GM12878 (cell line): ENCODE results near the gene STRBP. TPM values are rescaled to one million over a fixed set of nuclear protein-coding genes. Genes with fewer than 3 reads are reported as not detected.

Source experiments
- ASH2L ChIP-seq: fragments of 300-600, 200-600 bp; sonication (generic); IDR thresholded peaks from 2 replicates; pipeline ENCODE4 v1.6.1; 2017; ENCODE audit warnings: low read depth, mild to moderate bottlenecking, borderline replicate concordance
- BCL11A ChIP-seq: IDR thresholded peaks from 2 replicates; pipeline ENCODE4 v1.6.1; 2011; ENCODE audit warnings: low read depth, low read length
- BHLHE40 ChIP-seq, 2 experiments: fragments of 450-650 bp in 1 of 2; IDR thresholded peaks; 2 replicates each; pipeline ENCODE4 v1.6.1; 2011 to 2017; ENCODE audit warnings: low read depth in 2 of 2, borderline replicate concordance in 1 of 2, improper control_type of control experiment in 1 of 2, low read length in 1 of 2, mild to moderate bottlenecking in 1 of 2
- CBX3 ChIP-seq: fragments of 200-600 bp; sonication (generic); IDR thresholded peaks from 2 replicates; pipeline ENCODE4 v1.6.1; 2016; ENCODE audit warnings: low read depth, borderline replicate concordance
- CHD4 ChIP-seq: fragments of 200-600 bp; sonication (generic); IDR thresholded peaks from 2 replicates; pipeline ENCODE4 v1.6.1; 2016; ENCODE audit warnings: mild to moderate bottlenecking
- EGR1 ChIP-seq, 2 experiments: IDR thresholded peaks; 1 replicate in 1 of 2; 2 replicates in 1 of 2; pipeline ENCODE4 v1.6.1; 2011 to 2012; ENCODE audit warnings: low read depth in 2 of 2, low read length in 2 of 2, borderline replicate concordance in 1 of 2, mild to moderate bottlenecking in 1 of 2, moderate library complexity in 1 of 2
- EP300 ChIP-seq, 2 experiments: fragments of 150-350 bp in 1 of 2; IDR thresholded peaks; 2 replicates each; pipeline ENCODE4 v1.6.1; 2011 to 2012; ENCODE audit warnings: low read depth in 2 of 2, low read length in 2 of 2, borderline replicate concordance in 1 of 2, improper control_type of control experiment in 1 of 2, inconsistent platforms in 1 of 2; ENCODE audit not compliant: control insufficient read depth in 1 of 2
- HDAC2 ChIP-seq: fragments of 200-600 bp; sonication (generic); IDR thresholded peaks from 2 replicates; pipeline ENCODE4 v1.6.1; 2017
- MEF2B ChIP-seq: fragments of 450-650 bp; IDR thresholded peaks from 2 replicates; pipeline ENCODE4 v1.6.1; 2018; ENCODE audit warnings: mild to moderate bottlenecking, moderate library complexity; ENCODE audit not compliant: partially characterized antibody, poor library complexity, severe bottlenecking
- MTA2 ChIP-seq: fragments of 450-650 bp; IDR thresholded peaks from 2 replicates; pipeline ENCODE4 v1.6.1; 2016; ENCODE audit warnings: low read depth, mild to moderate bottlenecking, moderate library complexity
- MYB ChIP-seq: fragments of 150-350 bp; IDR thresholded peaks from 2 replicates; pipeline ENCODE4 v1.6.1; 2014; ENCODE audit warnings: mild to moderate bottlenecking, low read depth, low read length, borderline replicate concordance
- NFIC ChIP-seq: IDR thresholded peaks from 2 replicates; pipeline ENCODE4 v1.6.1; 2012; ENCODE audit warnings: low read depth, mild to moderate bottlenecking, inconsistent platforms, low read length, moderate library complexity
- NR2C1 ChIP-seq: fragments of 450-650 bp; IDR thresholded peaks from 2 replicates; pipeline ENCODE4 v1.6.1; 2017; ENCODE audit warnings: antibody characterized with exemption, mild to moderate bottlenecking, moderate library complexity
- NRF1 ChIP-seq: conservative IDR thresholded peaks from 2 replicates; pipeline ENCODE4 v1.6.1; 2011; ENCODE audit warnings: mild to moderate bottlenecking, low read depth, low read length, improper control_type of control experiment
- PAX5 ChIP-seq: IDR thresholded peaks from 2 replicates; pipeline ENCODE4 v1.6.1; 2011; ENCODE audit warnings: low read depth, low read length, borderline replicate concordance
- PAX8 ChIP-seq: fragments of 450-650 bp; IDR thresholded peaks from 2 replicates; pipeline ENCODE4 v1.6.1; 2017; ENCODE audit warnings: mild to moderate bottlenecking, moderate library complexity
- PML ChIP-seq: IDR thresholded peaks from 2 replicates; pipeline ENCODE4 v1.6.1; 2012; ENCODE audit warnings: low read length, inconsistent platforms
- POLR2AphosphoS2 ChIP-seq: IDR thresholded peaks from 2 replicates; pipeline ENCODE4 v1.6.1; 2011; ENCODE audit warnings: low read depth, mild to moderate bottlenecking, low read length, improper control_type of control experiment, moderate library complexity
- RCOR1 ChIP-seq: conservative IDR thresholded peaks from 2 replicates; pipeline ENCODE4 v1.6.1; 2012; ENCODE audit warnings: low read depth, low read length, improper control_type of control experiment
- SIX5 ChIP-seq: IDR thresholded peaks from 2 replicates; pipeline ENCODE4 v1.6.1; 2011; ENCODE audit warnings: mild to moderate bottlenecking, low read depth, low read length, moderate library complexity; ENCODE audit not compliant: severe bottlenecking
- SMC3 ChIP-seq: IDR thresholded peaks from 2 replicates; pipeline ENCODE4 v1.6.1; 2011; ENCODE audit warnings: low read length, improper control_type of control experiment, borderline replicate concordance
- SP1 ChIP-seq: IDR thresholded peaks from one replicate; pipeline ENCODE4 v1.6.1; 2011; ENCODE audit warnings: low read depth, low read length
- SREBF2 ChIP-seq: IDR thresholded peaks from 2 replicates; pipeline ENCODE4 v1.6.1; 2012; ENCODE audit warnings: mild to moderate bottlenecking, low read length
- STAT1 ChIP-seq: fragments of 450-650 bp; conservative IDR thresholded peaks from 2 replicates; pipeline ENCODE4 v1.6.1; 2014; ENCODE audit warnings: antibody characterized with exemption, mild to moderate bottlenecking
- STAT3 ChIP-seq: IDR thresholded peaks from 2 replicates; pipeline ENCODE4 v1.6.1; 2011; ENCODE audit warnings: low read depth, low read length, improper control_type of control experiment
- SUZ12 ChIP-seq: fragments of 200-600 bp; sonication (generic); IDR thresholded peaks from one replicate; pipeline ENCODE4 v1.6.1; 2018; ENCODE audit warnings: antibody characterized with exemption, mild to moderate bottlenecking; ENCODE audit not compliant: unreplicated experiment
- ZNF384 ChIP-seq: IDR thresholded peaks from 2 replicates; pipeline ENCODE4 v1.6.1; 2012; ENCODE audit warnings: low read depth, mild to moderate bottlenecking, low read length, improper control_type of control experiment, borderline replicate concordance
- ZZZ3 ChIP-seq: IDR thresholded peaks from 2 replicates; pipeline ENCODE4 v1.6.1; 2011; ENCODE audit warnings: low read depth; ENCODE audit not compliant: control insufficient read depth, insufficient read length
- polyA plus RNA-seq, 11 experiments: library from polyadenylated mRNA; depleted of rRNA in 4 of 11; unstranded in 6 of 11; stranded (reverse) in 5 of 11; fragments of >200 nt; fragmentation: Nextera tagmentation in 4 of 11; fragmentation: Illumina TruSeq in 1 of 11; extraction: Ambion mirVana in 4 of 11; extraction: Trizol in 1 of 11; gene quantifications; 1 replicate in 1 of 11; 2 replicates in 10 of 11; pipeline versions ENCODE4 v1.2.1 to v1.2.3, GENCODE V29; 2011 to 2016; ENCODE audit warnings: inconsistent platforms in 2 of 11, missing spikeins in 2 of 11, low read depth in 1 of 11
- total RNA-seq, 4 experiments: library from RNA; depleted of rRNA in 3 of 4; stranded (reverse); fragments of >200 nt in 3 of 4; fragmentation: Illumina TruSeq in 1 of 4; extraction: Trizol in 1 of 4; gene quantifications; 2 replicates each; pipeline versions ENCODE4 v1.2.1 to v1.2.3, GENCODE V29; 2013 to 2021
- TF ChIP-seq, protein P1 (sequence below): fragments of 450-650 bp; IDR thresholded peaks from 2 replicates; pipeline ENCODE4 v1.6.1; 2016; ENCODE audit warnings: mild to moderate bottlenecking
- TF ChIP-seq, protein P2 (sequence below): IDR thresholded peaks from 2 replicates; pipeline ENCODE4 v1.6.1; 2011; ENCODE audit warnings: low read depth, low read length, improper control_type of control experiment, borderline replicate concordance
- TF ChIP-seq, protein P3 (sequence below): IDR thresholded peaks from 2 replicates; pipeline ENCODE4 v1.6.1; 2012; ENCODE audit warnings: low read depth, low read length, improper control_type of control experiment

Gene STRBP
- total and polyA plus RNA-seq, 10 of the 15 experiments (the other 5 are each of a cell fraction or from before 2014, with no cell fraction given) = 31.0 to 96.8 (median 71.4) TPM

DNA sequence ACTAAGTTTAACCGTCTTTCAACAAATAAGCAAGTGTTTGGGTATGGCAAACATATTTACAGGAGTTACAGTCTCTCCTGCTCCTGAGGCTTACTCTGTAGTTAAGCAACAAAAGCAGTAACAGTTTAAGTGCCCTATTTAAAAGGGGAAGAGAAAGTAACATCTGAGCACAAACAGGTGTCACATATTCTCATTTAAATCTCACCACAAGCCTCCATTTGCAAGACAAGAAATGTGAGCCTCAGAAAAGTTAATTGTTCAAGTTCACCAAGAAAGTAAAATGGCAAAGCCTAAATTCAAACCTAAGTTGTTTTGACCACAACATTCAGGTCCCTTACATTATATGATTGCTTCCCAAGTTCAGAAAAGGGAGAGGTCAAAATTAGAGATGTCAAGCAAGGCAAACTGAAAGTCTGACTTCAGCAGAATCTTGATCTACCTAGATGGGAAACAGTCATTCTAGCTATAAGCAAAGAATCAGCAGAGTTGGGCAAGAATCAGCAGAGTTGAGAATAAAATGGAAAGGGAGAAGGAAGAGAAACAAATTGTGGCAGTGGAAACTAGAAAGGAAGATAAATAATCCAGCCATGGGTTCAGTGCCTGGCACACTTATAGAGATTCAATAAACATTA, 93.4 kb downstream of the STRBP start (continued):
- TF ChIP-seq PML (peak; percentile 40; the same call in 1 of the 2 replicates), CBX3 (no peak), POLR2AphosphoS2 (no peak), NFIC (no peak; the same call in none of the 2 replicates), BCL11A (peak; percentile 63; the same call in 1 of the 2 replicates), SREBF2 (no peak), HDAC2 (no peak), EGR1 (IDR thresholded peaks at IDR 0.05; ENCODE audit: borderline replicate concordance in 1 of 2, low read depth in 2 of 2, low read length in 2 of 2) (no peak), STAT3 (peak; percentile 75; the same call in 1 of the 2 replicates), MYB (0 out of 2 replicates have a peak, but pooled peaks have one; percentile 56), MEF2B (peak; percentile 52), BHLHE40 (IDR thresholded peaks at IDR 0.05; ENCODE audit: borderline replicate concordance in 1 of 2, low read depth in 2 of 2, low read length in 1 of 2) (peak; percentile 55 to 64; a peak in 2 of 4 replicates), CHD4 (no peak), EP300 (IDR thresholded peaks at IDR 0.05; ENCODE audit: borderline replicate concordance in 1 of 2, control insufficient read depth in 1 of 2, low read depth in 2 of 2, low read length in 2 of 2) (peak; percentile 91 to 93), PAX5 (no peak), ASH2L (no peak), RCOR1 (peak; percentile 96; the same call in 1 of the 2 replicates), ZZZ3 (no peak), ZNF384 (no peak; the same call in 1 of the 2 replicates), SIX5 (no peak), SUZ12 (no peak), NRF1 (no peak), NR2C1 (no peak), STAT1 (no peak), PAX8 (no peak), SMC3 (no peak; the same call in 1 of the 2 replicates), SP1 (no peak), MTA2 (peak; percentile 94)
- TF ChIP-seq, protein P1, sequence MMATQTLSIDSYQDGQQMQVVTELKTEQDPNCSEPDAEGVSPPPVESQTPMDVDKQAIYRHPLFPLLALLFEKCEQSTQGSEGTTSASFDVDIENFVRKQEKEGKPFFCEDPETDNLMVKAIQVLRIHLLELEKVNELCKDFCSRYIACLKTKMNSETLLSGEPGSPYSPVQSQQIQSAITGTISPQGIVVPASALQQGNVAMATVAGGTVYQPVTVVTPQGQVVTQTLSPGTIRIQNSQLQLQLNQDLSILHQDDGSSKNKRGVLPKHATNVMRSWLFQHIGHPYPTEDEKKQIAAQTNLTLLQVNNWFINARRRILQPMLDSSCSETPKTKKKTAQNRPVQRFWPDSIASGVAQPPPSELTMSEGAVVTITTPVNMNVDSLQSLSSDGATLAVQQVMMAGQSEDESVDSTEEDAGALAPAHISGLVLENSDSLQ = peak; percentile 38; the same call in 1 of the 2 replicates
- TF ChIP-seq, protein P2, sequence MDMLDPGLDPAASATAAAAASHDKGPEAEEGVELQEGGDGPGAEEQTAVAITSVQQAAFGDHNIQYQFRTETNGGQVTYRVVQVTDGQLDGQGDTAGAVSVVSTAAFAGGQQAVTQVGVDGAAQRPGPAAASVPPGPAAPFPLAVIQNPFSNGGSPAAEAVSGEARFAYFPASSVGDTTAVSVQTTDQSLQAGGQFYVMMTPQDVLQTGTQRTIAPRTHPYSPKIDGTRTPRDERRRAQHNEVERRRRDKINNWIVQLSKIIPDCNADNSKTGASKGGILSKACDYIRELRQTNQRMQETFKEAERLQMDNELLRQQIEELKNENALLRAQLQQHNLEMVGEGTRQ = no peak
- TF ChIP-seq, protein P3, sequence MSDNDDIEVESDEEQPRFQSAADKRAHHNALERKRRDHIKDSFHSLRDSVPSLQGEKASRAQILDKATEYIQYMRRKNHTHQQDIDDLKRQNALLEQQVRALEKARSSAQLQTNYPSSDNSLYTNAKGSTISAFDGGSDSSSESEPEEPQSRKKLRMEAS = no peak
